MM.1S (cell line): ENCODE results near the gene PKP4.

Source experiments
- EZH2 ChIP-seq: fragments of 300-600 bp; sonication (generic); optimal IDR thresholded peaks from 2 replicates; pipeline ENCODE3; 2017; ENCODE audit warnings: low read depth, mild to moderate bottlenecking, antibody characterized with exemption, low read length, mixed read lengths
- TF ChIP-seq, protein P1 (sequence below): fragments of 300-600 bp; sonication (generic); IDR thresholded peaks from 2 replicates; pipeline ENCODE4 v1.5.1; 2016; ENCODE audit warnings: antibody characterized with exemption, low read length, mixed read lengths

DNA sequence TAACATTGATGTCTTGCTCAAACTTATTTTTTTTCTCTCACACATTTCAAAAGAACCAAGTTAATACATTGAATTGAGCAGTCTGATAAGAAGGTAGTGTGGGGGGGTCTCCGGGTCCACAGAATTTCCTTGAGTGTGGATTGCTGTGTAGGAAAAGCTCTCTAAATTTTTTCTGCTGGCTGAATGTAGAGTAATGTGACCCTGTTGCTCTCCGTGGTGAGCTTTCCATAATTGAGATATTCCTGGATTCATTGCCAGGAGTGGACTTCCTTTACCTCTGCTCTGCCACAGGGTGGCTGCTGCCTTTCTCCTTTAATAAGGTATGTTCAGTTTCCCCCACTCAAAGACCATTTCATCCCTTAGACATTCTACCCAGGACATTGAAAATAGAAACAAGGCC lies 50.9 kb downstream of the PKP4 start:
- TF ChIP-seq, protein P1, sequence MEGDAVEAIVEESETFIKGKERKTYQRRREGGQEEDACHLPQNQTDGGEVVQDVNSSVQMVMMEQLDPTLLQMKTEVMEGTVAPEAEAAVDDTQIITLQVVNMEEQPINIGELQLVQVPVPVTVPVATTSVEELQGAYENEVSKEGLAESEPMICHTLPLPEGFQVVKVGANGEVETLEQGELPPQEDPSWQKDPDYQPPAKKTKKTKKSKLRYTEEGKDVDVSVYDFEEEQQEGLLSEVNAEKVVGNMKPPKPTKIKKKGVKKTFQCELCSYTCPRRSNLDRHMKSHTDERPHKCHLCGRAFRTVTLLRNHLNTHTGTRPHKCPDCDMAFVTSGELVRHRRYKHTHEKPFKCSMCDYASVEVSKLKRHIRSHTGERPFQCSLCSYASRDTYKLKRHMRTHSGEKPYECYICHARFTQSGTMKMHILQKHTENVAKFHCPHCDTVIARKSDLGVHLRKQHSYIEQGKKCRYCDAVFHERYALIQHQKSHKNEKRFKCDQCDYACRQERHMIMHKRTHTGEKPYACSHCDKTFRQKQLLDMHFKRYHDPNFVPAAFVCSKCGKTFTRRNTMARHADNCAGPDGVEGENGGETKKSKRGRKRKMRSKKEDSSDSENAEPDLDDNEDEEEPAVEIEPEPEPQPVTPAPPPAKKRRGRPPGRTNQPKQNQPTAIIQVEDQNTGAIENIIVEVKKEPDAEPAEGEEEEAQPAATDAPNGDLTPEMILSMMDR = no peak
- TF ChIP-seq EZH2 = no peak
